Measurements from ENCODE around the gene PTDSS2.

DNA sequence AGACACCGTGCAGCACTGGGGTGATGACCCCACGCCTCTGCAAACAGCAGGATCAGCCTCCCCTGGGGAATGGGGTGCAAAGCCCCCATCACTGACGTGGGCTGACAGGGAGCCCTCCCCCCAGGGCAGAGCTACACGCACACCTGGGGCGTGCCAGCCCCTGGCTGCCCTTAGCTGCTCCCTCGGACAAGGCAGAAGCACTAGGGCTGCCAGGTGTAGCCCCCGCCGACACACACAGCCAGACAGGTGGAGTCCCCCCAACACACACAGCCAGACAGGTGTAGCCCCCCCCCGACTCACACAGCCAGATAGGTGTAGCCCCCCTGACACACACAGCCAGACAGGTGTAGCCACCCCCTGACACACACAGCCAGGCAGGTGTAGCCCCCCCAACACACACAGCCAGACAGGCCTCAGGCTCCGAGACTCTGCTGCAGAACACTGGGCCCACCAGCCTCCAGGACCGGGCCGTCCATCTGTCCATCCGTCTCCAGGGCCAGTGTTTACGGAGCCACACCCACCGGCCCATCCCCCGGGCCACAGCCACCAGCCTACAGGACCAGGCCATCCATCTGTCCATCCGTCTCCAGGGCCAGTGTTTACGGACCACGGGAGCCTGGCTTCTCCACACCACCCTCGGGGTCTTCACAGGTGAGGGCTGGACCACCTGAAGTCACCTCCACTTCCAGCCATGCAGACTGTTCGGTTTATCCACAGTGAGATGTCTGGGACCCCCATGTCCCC, 11.8 kb upstream of the PTDSS2 start:
- TF ChIP-seq CTCF (conservative IDR thresholded peaks at IDR 0.05; ENCODE audit: low read depth, low read length) = no peak
- no peak for TF ChIP-seq EZH2 (IDR thresholded peaks at IDR 0.05; ENCODE audit: borderline replicate concordance, low read depth, low read length, poor library complexity, severe bottlenecking)

Measured in A673 (cell line).